ENCODE measurements around the gene RCOR2. TPM values are rescaled to one million over a fixed set of nuclear protein-coding genes. Genes with fewer than 3 reads are reported as not detected.

RCOR2 gene
- total RNA-seq, 1 donor from 2014 or later = 7.8 TPM

- no peak overlapping the region for H3K4me3 ChIP-seq (ENCODE audit: low read depth, low read length)
- DNase-seq (ENCODE audit: low read depth) = no peak
- H3K36me3 ChIP-seq (ENCODE audit: control insufficient read depth, insufficient read depth, low read length) = no peaks in the 10 kb centered on the region
- no peak for TF ChIP-seq CTCF (IDR thresholded peaks at IDR 0.05; ENCODE audit: insufficient read depth, low read length, poor library complexity, severe bottlenecking)
- no peaks in the 10 kb centered on the region for H3K27me3 ChIP-seq (ENCODE audit: control insufficient read depth, insufficient read depth, low read length)
Measured at GRCh38 chr11:63870351-63871140, 46.4 kb downstream of the RCOR2 start.

- Histone ChIP-seq H3K36me3 (ENCODE audit: control insufficient read depth, insufficient read depth, low read length) (no peaks in the 10 kb centered on the region), H3K27me3 (ENCODE audit: control insufficient read depth, insufficient read depth, low read length) (no peaks in the 10 kb centered on the region), H3K4me3 (ENCODE audit: low read depth, low read length) (no peak overlapping the region)
- DNase-seq (ENCODE audit: low read depth) = no peak
- TF ChIP-seq CTCF (IDR thresholded peaks at IDR 0.05; ENCODE audit: insufficient read depth, low read length, poor library complexity, severe bottlenecking) = no peak
Measured at GRCh38 chr11:63869683-63870082, 47.3 kb downstream of the RCOR2 start.

GRCh38 chr11:63869171-63869591 lies 47.8 kb downstream of the RCOR2 start:
- Histone ChIP-seq H3K27me3 (ENCODE audit: control insufficient read depth, insufficient read depth, low read length) (no peaks in the 10 kb centered on the region), H3K36me3 (ENCODE audit: control insufficient read depth, insufficient read depth, low read length) (no peaks in the 10 kb centered on the region), H3K4me3 (ENCODE audit: low read depth, low read length) (no peak overlapping the region)
- TF ChIP-seq CTCF (IDR thresholded peaks at IDR 0.05; ENCODE audit: insufficient read depth, low read length, poor library complexity, severe bottlenecking) = no peak
- DNase-seq (ENCODE audit: low read depth) = no peak

- no peak for TF ChIP-seq CTCF (IDR thresholded peaks at IDR 0.05; ENCODE audit: insufficient read depth, low read length, poor library complexity, severe bottlenecking)
- Histone ChIP-seq H3K4me3 (ENCODE audit: low read depth, low read length) (no peak overlapping the region), H3K27me3 (ENCODE audit: control insufficient read depth, insufficient read depth, low read length) (no peaks in the 10 kb centered on the region), H3K36me3 (ENCODE audit: control insufficient read depth, insufficient read depth, low read length) (no peaks in the 10 kb centered on the region)
- no peak for DNase-seq (ENCODE audit: low read depth)
Measured at GRCh38 chr11:63868399-63869064, 48.4 kb downstream of the RCOR2 start.

- no peak for DNase-seq (ENCODE audit: low read depth)
- no peak overlapping the region for H3K4me3 ChIP-seq (ENCODE audit: low read depth, low read length)
- no peak for TF ChIP-seq CTCF (IDR thresholded peaks at IDR 0.05; ENCODE audit: insufficient read depth, low read length, poor library complexity, severe bottlenecking)
- no peaks in the 10 kb centered on the region for H3K27me3 ChIP-seq (ENCODE audit: control insufficient read depth, insufficient read depth, low read length)
- no peaks in the 10 kb centered on the region for H3K36me3 ChIP-seq (ENCODE audit: control insufficient read depth, insufficient read depth, low read length)
Measured at GRCh38 chr11:63867511-63867910, 49.5 kb downstream of the RCOR2 start.

All from kidney epithelial cell (primary cell).